Measurements from ENCODE around the gene TOMM20. TPM values are rescaled to one million over a fixed set of nuclear protein-coding genes. Genes with fewer than 3 reads are reported as not detected.
A peak's percentile ranks its signal among the peaks of the same experiment; 100 is the strongest.
"Not testable (repeated sequence)": the region's sequence is repeated elsewhere in the genome, so short reads cannot be mapped to it uniquely, and the experiment has no call there.

The TOMM20 gene
- total RNA-seq: 70.3 TPM

GRCh38 chr1:235128456-235129328 lies at the start of gene TOMM20:
Gene TOMM20 (minus strand): TSS chr1:235128837. CDS start chr1:235128715, 122 bp downstream.
- peak; percentile 97 for DNase-seq (ENCODE audit: low spot score)

GRCh38 chr1:235176486-235176885 lies 47.8 kb upstream of the TOMM20 start:
- no peak for DNase-seq (ENCODE audit: low spot score)

GRCh38 chr1:235169986-235170385 lies 41.3 kb upstream of the TOMM20 start:
- no peak for DNase-seq (ENCODE audit: low spot score)

GRCh38 chr1:235168375-235168774 lies 39.7 kb upstream of the TOMM20 start:
- no peak for DNase-seq (ENCODE audit: low spot score)

GRCh38 chr1:235161685-235162327 lies 33.2 kb upstream of the TOMM20 start:
- DNase-seq (ENCODE audit: low spot score): no peak

- DNase-seq (ENCODE audit: low spot score): peak; percentile 93
These were observed 32.5 kb upstream of the TOMM20 start, which contains the start of gene RBM34 for GRCh38 chr1:235160957-235161684. Gene RBM34 (minus strand): TSS chr1:235161250. CDS start chr1:235161226, 24 bp downstream.

GRCh38 chr1:235160383-235160956 lies 31.8 kb upstream of the TOMM20 start:
- no peak for DNase-seq (ENCODE audit: low spot score)

- not testable (repeated sequence) for DNase-seq (ENCODE audit: low spot score)
These were observed 31.3 kb upstream of the TOMM20 start for GRCh38 chr1:235159930-235160329.

- not testable (repeated sequence) for DNase-seq (ENCODE audit: low spot score)
These were observed 30.6 kb upstream of the TOMM20 start for GRCh38 chr1:235159284-235159683.

GRCh38 chr1:235158680-235159079 lies 30.0 kb upstream of the TOMM20 start:
- DNase-seq (ENCODE audit: low spot score): no peak

- no peak for DNase-seq (ENCODE audit: low spot score)
These were observed 28.5 kb upstream of the TOMM20 start for GRCh38 chr1:235157150-235157549.

GRCh38 chr1:235156740-235157139 lies 28.1 kb upstream of the TOMM20 start:
- no peak for DNase-seq (ENCODE audit: low spot score)

GRCh38 chr1:235156265-235156664 lies 27.6 kb upstream of the TOMM20 start:
- DNase-seq (ENCODE audit: low spot score): no peak

GRCh38 chr1:235152235-235152634 lies 23.6 kb upstream of the TOMM20 start:
- DNase-seq (ENCODE audit: low spot score): no peak

GRCh38 chr1:235151033-235151432 lies 22.4 kb upstream of the TOMM20 start:
- DNase-seq (ENCODE audit: low spot score): no peak

GRCh38 chr1:235149824-235150223 lies 21.2 kb upstream of the TOMM20 start:
- no peak for DNase-seq (ENCODE audit: low spot score)

GRCh38 chr1:235147269-235147668 lies 18.6 kb upstream of the TOMM20 start:
- no peak for DNase-seq (ENCODE audit: low spot score)

- no peak for DNase-seq (ENCODE audit: low spot score)
These were observed 17.0 kb upstream of the TOMM20 start for GRCh38 chr1:235145639-235146038.

- no peak for DNase-seq (ENCODE audit: low spot score)
These were observed 14.4 kb upstream of the TOMM20 start for GRCh38 chr1:235142991-235143390.

- DNase-seq (ENCODE audit: low spot score): no peak
These were observed 10.7 kb upstream of the TOMM20 start for GRCh38 chr1:235139315-235139714.

GRCh38 chr1:235138821-235139220 lies 10.2 kb upstream of the TOMM20 start:
- DNase-seq (ENCODE audit: low spot score): no peak

GRCh38 chr1:235136111-235136510 lies 7.5 kb upstream of the TOMM20 start:
- no peak for DNase-seq (ENCODE audit: low spot score)
